Activated CD8-positive, alpha-beta T cell treated with anti-CD3 and anti-CD28 coated beads, Interleukin-2, amount 10 ng/mL, durations not matched to agents 7 days and 5 days (primary cell): ENCODE measurements around the gene TFG. TPM values are rescaled to one million over a fixed set of nuclear protein-coding genes. Genes with fewer than 3 reads are reported as not detected.

Experiments
- ATAC-seq: fragments of 150-1000 bp; cut with Tn5 transposase; one replicate; pipeline ENCODE4 v1.10.0; 2021; ENCODE audit warnings: moderate library complexity
- CTCF ChIA-PET: fragments of 350-600 bp; sonication (Branson Sonifier 250); formaldehyde crosslinking; loops from one replicate; lab custom pipeline; 2021; ENCODE audit warnings: antibody characterized with exemption; lab: Charles Lee
- POLR2A ChIA-PET: fragments of 350-600 bp; sonication (Branson Sonifier 250); formaldehyde crosslinking; loops from one replicate; lab custom pipeline; 2021; ENCODE audit warnings: antibody characterized with exemption; lab: Charles Lee
- DNase-seq: peaks from one replicate; pipeline ENCODE4 v3.0.0-alpha.2; 2020
- H3K27ac Mint-ChIP-seq: one replicate; pipeline ENCODE4 v1.8.0; 2021; ENCODE audit warnings: mild to moderate bottlenecking, mixed read lengths
- H3K27me3 Mint-ChIP-seq: one replicate; pipeline ENCODE4 v1.8.0; 2021; ENCODE audit warnings: low read depth, mixed read lengths
- H3K36me3 Mint-ChIP-seq: one replicate; pipeline ENCODE4 v1.8.0; 2021; ENCODE audit warnings: low read depth, mixed read lengths
- H3K4me1 Mint-ChIP-seq: one replicate; pipeline ENCODE4 v1.8.0; 2021; ENCODE audit warnings: low read depth, mixed read lengths
- H3K4me3 Mint-ChIP-seq: one replicate; pipeline ENCODE4 v1.8.0; 2021; ENCODE audit warnings: mild to moderate bottlenecking, mixed read lengths
- H3K9me3 Mint-ChIP-seq: one replicate; pipeline ENCODE4 v1.8.0; 2022; ENCODE audit warnings: mixed read lengths; ENCODE audit not compliant: insufficient read depth
- total RNA-seq, 2 experiments: library from RNA; stranded (reverse); gene quantifications; one replicate each; pipeline ENCODE4 v1.2.3, GENCODE V29; 2021

Gene TFG
- total RNA-seq, 2 experiments from 2014 or later: 59.8 to 63.1 TPM

GRCh38 chr3:100754563-100755334 is 45.5 kb downstream of the TFG start:
- H3K27ac Mint-ChIP-seq: no peak overlapping the region
- peaks cover 29% of the 10 kb centered on the region for H3K36me3 Mint-ChIP-seq
- POLR2A ChIA-PET: no interaction called here
- CTCF ChIA-PET: interaction anchor here (1.6 kb wide), 1 partner anchor 42 kb away, joined by 5 read pairs; no protein-coding TSS in a partner anchor
- no peak overlapping the region for H3K4me3 Mint-ChIP-seq
- H3K9me3 Mint-ChIP-seq: no peaks in the 10 kb centered on the region
- DNase-seq (no peak), ATAC-seq (no peak)
- H3K27me3 Mint-ChIP-seq: no peaks in the 10 kb centered on the region
- H3K4me1 Mint-ChIP-seq: no peaks in the 10 kb centered on the region

- ChIA-PET POLR2A (no interaction called here), CTCF (no interaction called here)
- Mint-ChIP-seq H3K36me3 (peaks cover 21% of the 10 kb centered on the region), H3K9me3 (no peaks in the 10 kb centered on the region), H3K27ac (no peak overlapping the region), H3K4me3 (no peak overlapping the region), H3K4me1 (no peaks in the 10 kb centered on the region), H3K27me3 (no peaks in the 10 kb centered on the region)
- ATAC-seq (no peak), DNase-seq (no peak)
Measured at GRCh38 chr3:100756441-100756840, 47.1 kb downstream of the TFG start.

GRCh38 chr3:100759159-100759558 is 49.9 kb downstream of the TFG start:
- H3K27me3 Mint-ChIP-seq: no peaks in the 10 kb centered on the region
- POLR2A ChIA-PET: no interaction called here
- no peaks in the 10 kb centered on the region for H3K9me3 Mint-ChIP-seq
- H3K27ac Mint-ChIP-seq: no peak overlapping the region
- CTCF ChIA-PET: interaction anchor here (1.0 to 1.1 kb wide), 2 partner anchors 37 to 358 kb away, joined by 3 to 4 read pairs; partner anchors contain the start of gene LNP1
- H3K4me1 Mint-ChIP-seq: no peaks in the 10 kb centered on the region
- DNase-seq: no peak
- no peak overlapping the region for H3K4me3 Mint-ChIP-seq
- peaks cover 5% of the 10 kb centered on the region for H3K36me3 Mint-ChIP-seq
- no peak for ATAC-seq

GRCh38 chr3:100759950-100760349 is 50.7 kb downstream of the TFG start:
- Mint-ChIP-seq H3K36me3 (peaks cover 4% of the 10 kb centered on the region), H3K27ac (no peak overlapping the region), H3K27me3 (no peaks in the 10 kb centered on the region), H3K4me3 (no peak overlapping the region), H3K9me3 (no peaks in the 10 kb centered on the region), H3K4me1 (peaks cover 2% of the 10 kb centered on the region)
- ChIA-PET POLR2A (no interaction called here), CTCF (interaction anchor here (1.0 to 2.9 kb wide), 4 partner anchors 19 to 358 kb away, joined by 3 to 6 read pairs (median 4); partner anchors contain the start of gene LNP1)
- no peak for DNase-seq
- no peak for ATAC-seq

GRCh38 chr3:100760377-100760776 is 51.1 kb downstream of the TFG start:
- no peak for ATAC-seq
- H3K4me1 Mint-ChIP-seq: peaks cover 4% of the 10 kb centered on the region
- H3K36me3 Mint-ChIP-seq: no peaks in the 10 kb centered on the region
- H3K27me3 Mint-ChIP-seq: no peaks in the 10 kb centered on the region
- H3K27ac Mint-ChIP-seq: no peak overlapping the region
- no peak for DNase-seq
- POLR2A ChIA-PET: no interaction called here
- H3K9me3 Mint-ChIP-seq: no peaks in the 10 kb centered on the region
- no peak overlapping the region for H3K4me3 Mint-ChIP-seq
- CTCF ChIA-PET: interaction anchor here (1.1 to 2.9 kb wide), 3 partner anchors 19 to 359 kb away, joined by 3 to 6 read pairs (median 3); partner anchors contain the start of gene LNP1

- no peak overlapping the region for H3K4me3 Mint-ChIP-seq
- no peaks in the 10 kb centered on the region for H3K9me3 Mint-ChIP-seq
- ATAC-seq (peak; percentile 73), DNase-seq (peak; percentile 26)
- H3K36me3 Mint-ChIP-seq: no peaks in the 10 kb centered on the region
- ChIA-PET POLR2A (interaction anchor here (0.6 kb wide), 1 partner anchor 1713 kb away, joined by 3 read pairs; no protein-coding TSS in a partner anchor), CTCF (interaction anchor here (0.8 to 2.9 kb wide), 6 partner anchors 9 to 51 kb away, joined by 3 to 6 read pairs (median 4); no protein-coding TSS in a partner anchor)
- no peak overlapping the region for H3K27ac Mint-ChIP-seq
- H3K27me3 Mint-ChIP-seq: no peaks in the 10 kb centered on the region
- peaks cover 13% of the 10 kb centered on the region for H3K4me1 Mint-ChIP-seq
Measured at GRCh38 chr3:100761211-100761942, 52.1 kb downstream of the TFG start.

- CTCF ChIA-PET: interaction anchor here (0.8 to 2.9 kb wide), 5 partner anchors 9 to 51 kb away, joined by 3 to 6 read pairs (median 4); no protein-coding TSS in a partner anchor
Measured at GRCh38 chr3:100761951-100762350, 52.7 kb downstream of the TFG start.

GRCh38 chr3:100765437-100765975 is 56.2 kb downstream of the TFG start:
- H3K27me3 Mint-ChIP-seq: peaks cover 2% of the 10 kb centered on the region
- no peak overlapping the region for H3K27ac Mint-ChIP-seq
- H3K4me3 Mint-ChIP-seq: no peak overlapping the region
- ATAC-seq (peak; percentile 53), DNase-seq (no peak)
- peaks cover 13% of the 10 kb centered on the region for H3K4me1 Mint-ChIP-seq
- ChIA-PET POLR2A (no interaction called here), CTCF (no interaction called here)
- no peaks in the 10 kb centered on the region for H3K9me3 Mint-ChIP-seq
- no peaks in the 10 kb centered on the region for H3K36me3 Mint-ChIP-seq

More at GRCh38 chr3:100761951-100762350, 52.7 kb downstream of the TFG start:
- ATAC-seq (no peak), DNase-seq (no peak)
- Mint-ChIP-seq H3K27me3 (no peaks in the 10 kb centered on the region), H3K36me3 (no peaks in the 10 kb centered on the region), H3K4me3 (no peak overlapping the region), H3K4me1 (peaks cover 13% of the 10 kb centered on the region), H3K9me3 (no peaks in the 10 kb centered on the region), H3K27ac (no peak overlapping the region)
- POLR2A ChIA-PET: no interaction called here

- CTCF ChIA-PET: no interaction called here
- POLR2A ChIA-PET: no interaction called here
- Mint-ChIP-seq H3K27ac (no peak overlapping the region), H3K4me1 (peaks cover 13% of the 10 kb centered on the region), H3K9me3 (no peaks in the 10 kb centered on the region), H3K36me3 (no peaks in the 10 kb centered on the region), H3K27me3 (peaks cover 2% of the 10 kb centered on the region), H3K4me3 (no peak overlapping the region)
- ATAC-seq: peak; percentile 47
- peak; percentile 26 for DNase-seq
Measured at GRCh38 chr3:100766069-100766468, 56.8 kb downstream of the TFG start.

- Mint-ChIP-seq H3K4me1 (peaks cover 12% of the 10 kb centered on the region), H3K27ac (no peak overlapping the region), H3K27me3 (peaks cover 2% of the 10 kb centered on the region), H3K36me3 (no peaks in the 10 kb centered on the region), H3K4me3 (no peak overlapping the region), H3K9me3 (no peaks in the 10 kb centered on the region)
- DNase-seq (no peak), ATAC-seq (no peak)
- CTCF ChIA-PET: no interaction called here
- POLR2A ChIA-PET: no interaction called here
Measured at GRCh38 chr3:100769693-100770092, 60.4 kb downstream of the TFG start.

GRCh38 chr3:100775226-100775625 is 65.9 kb downstream of the TFG start:
- CTCF ChIA-PET: no interaction called here
- POLR2A ChIA-PET: no interaction called here
- Mint-ChIP-seq H3K9me3 (no peaks in the 10 kb centered on the region), H3K4me3 (no peak overlapping the region), H3K27ac (no peak overlapping the region), H3K36me3 (no peaks in the 10 kb centered on the region), H3K27me3 (no peaks in the 10 kb centered on the region), H3K4me1 (no peaks in the 10 kb centered on the region)
- ATAC-seq (no peak), DNase-seq (no peak)
